ENCODE data around the gene SPATA46.

SPATA46 gene

DNA sequence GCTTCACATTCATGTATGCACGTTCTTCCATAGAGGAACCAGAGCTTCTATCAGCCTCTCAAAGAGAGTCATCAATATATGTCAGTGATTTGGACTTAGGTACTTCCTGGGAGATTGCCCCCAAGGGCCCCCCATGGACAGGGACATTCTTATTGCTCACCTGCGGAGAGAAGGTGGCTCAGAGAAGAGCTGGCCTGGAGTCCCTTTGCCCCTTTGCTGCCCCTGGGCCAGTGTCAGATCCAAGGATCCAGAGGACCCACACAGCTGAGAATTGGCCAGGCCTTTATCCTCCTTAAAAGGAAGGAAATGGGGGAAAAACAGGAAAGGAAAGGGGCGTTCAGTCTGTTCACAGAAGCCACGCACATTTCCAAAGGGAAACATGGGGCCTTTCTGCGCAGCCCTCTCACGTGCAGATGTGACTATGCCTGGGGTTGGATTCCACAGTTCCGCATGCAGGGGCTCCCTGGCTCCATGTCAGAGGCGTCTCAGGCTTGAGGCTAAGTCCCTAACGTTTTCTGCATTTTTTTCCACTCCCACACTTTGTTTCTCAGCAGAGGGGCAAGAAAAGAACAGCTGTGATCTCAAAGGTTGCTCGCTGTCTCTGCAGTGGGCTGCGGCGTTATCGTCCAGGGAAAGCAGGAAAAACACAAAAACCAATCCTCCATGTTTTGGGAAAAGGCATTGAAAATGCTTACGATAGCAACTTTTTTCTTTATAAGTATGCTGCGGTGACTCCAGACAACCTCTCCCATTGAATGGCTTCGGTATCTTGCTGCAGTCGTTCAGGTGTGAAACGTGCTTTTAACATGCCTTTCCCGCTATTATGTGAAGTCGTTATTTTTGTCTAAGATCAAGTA, 10.8 kb upstream of the SPATA46 start:
- H3K27me3 ChIP-seq (ENCODE audit: insufficient read depth, low read length, poor library complexity, severe bottlenecking), result no peaks in the 10 kb centered on the region
- no peak overlapping the region for H3K9ac ChIP-seq (ENCODE audit: low read depth, low read length, poor library complexity, severe bottlenecking)
- TF ChIP-seq, protein P1, sequence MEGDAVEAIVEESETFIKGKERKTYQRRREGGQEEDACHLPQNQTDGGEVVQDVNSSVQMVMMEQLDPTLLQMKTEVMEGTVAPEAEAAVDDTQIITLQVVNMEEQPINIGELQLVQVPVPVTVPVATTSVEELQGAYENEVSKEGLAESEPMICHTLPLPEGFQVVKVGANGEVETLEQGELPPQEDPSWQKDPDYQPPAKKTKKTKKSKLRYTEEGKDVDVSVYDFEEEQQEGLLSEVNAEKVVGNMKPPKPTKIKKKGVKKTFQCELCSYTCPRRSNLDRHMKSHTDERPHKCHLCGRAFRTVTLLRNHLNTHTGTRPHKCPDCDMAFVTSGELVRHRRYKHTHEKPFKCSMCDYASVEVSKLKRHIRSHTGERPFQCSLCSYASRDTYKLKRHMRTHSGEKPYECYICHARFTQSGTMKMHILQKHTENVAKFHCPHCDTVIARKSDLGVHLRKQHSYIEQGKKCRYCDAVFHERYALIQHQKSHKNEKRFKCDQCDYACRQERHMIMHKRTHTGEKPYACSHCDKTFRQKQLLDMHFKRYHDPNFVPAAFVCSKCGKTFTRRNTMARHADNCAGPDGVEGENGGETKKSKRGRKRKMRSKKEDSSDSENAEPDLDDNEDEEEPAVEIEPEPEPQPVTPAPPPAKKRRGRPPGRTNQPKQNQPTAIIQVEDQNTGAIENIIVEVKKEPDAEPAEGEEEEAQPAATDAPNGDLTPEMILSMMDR (conservative IDR thresholded peaks at IDR 0.05; ENCODE audit: low read length), result no peak
- no peak for TF ChIP-seq EZH2phosphoT487 (IDR thresholded peaks at IDR 0.05; ENCODE audit: borderline replicate concordance)
- no peak overlapping the region for H3K4me3 ChIP-seq (ENCODE audit: low read length, poor library complexity, severe bottlenecking)
- no peaks in the 10 kb centered on the region for H3K79me2 ChIP-seq (ENCODE audit: insufficient read depth, low read length)
- H2AFZ ChIP-seq (ENCODE audit: low read length), result no peak overlapping the region
- no peaks in the 10 kb centered on the region for H3K9me3 ChIP-seq (ENCODE audit: insufficient read depth, low read depth, low read length)
- no peaks in the 10 kb centered on the region for H4K20me1 ChIP-seq (ENCODE audit: insufficient read depth, low read length, poor library complexity, severe bottlenecking)
- H3K4me1 ChIP-seq (ENCODE audit: insufficient read depth, low read length, poor library complexity, severe bottlenecking), result no peaks in the 10 kb centered on the region
- H3F3A ChIP-seq (ENCODE audit: low read depth), result no peaks in the 10 kb centered on the region
- H3K36me3 ChIP-seq (ENCODE audit: insufficient read depth, low read length), result no peaks in the 10 kb centered on the region
- no peak overlapping the region for H3K4me2 ChIP-seq (ENCODE audit: low read depth, low read length, poor library complexity, severe bottlenecking)
- H3K9me2 ChIP-seq (replicated peaks; ENCODE audit: low read depth, low read length), result no peaks in the 10 kb centered on the region

DNA sequence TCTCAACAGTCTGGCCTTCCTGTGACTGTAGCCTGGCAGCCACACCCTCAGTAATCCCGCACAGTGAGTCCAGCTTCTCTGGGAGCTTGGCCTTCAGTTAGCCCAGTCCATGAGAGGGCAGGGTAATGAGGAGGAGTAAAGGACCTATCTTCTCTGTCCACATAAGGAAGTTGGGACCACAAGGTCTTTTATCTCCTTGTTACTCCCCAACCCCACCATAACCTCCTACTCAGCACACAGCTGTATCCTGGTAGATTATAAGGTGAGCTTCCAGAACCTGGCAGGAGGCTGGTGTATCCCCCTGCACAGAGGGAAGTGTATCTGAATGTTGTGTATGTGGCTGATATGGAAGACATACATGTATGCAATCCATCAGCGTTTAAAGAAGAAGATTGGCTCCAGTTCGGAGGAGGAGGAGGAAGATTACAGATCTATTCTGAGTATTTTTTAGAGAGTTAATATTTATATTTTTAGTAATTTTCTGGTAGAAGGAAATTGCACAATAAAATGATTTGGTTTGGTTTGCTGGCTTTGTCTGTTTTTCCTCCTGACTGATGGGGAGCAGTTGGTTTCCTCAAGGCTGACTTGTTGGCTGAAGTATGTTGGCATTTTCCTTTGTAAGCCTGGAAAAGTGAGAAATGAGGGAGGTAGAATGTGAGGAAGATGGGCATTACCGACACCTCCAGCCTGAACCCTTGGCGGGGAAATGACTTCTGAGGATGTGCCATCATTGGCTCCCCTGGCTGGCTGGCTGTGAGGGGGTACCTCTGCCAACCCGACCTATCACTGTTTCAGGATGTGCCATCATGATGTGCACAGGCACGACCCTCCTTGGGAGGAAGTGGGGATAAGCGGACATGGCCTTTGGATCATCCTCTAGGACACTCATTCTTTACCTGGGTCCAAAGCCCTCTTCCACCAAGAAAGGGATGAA, 9.9 kb upstream of the SPATA46 start:
- Histone ChIP-seq H3F3A (ENCODE audit: low read depth) (no peaks in the 10 kb centered on the region), H3K9me2 (replicated peaks; ENCODE audit: low read depth, low read length) (no peaks in the 10 kb centered on the region), H3K9ac (ENCODE audit: low read depth, low read length, poor library complexity, severe bottlenecking) (no peak overlapping the region), H2AFZ (ENCODE audit: low read length) (no peak overlapping the region), H3K36me3 (ENCODE audit: insufficient read depth, low read length) (no peaks in the 10 kb centered on the region), H3K4me2 (ENCODE audit: low read depth, low read length, poor library complexity, severe bottlenecking) (no peak overlapping the region), H3K4me1 (ENCODE audit: insufficient read depth, low read length, poor library complexity, severe bottlenecking) (no peaks in the 10 kb centered on the region), H3K27me3 (ENCODE audit: insufficient read depth, low read length, poor library complexity, severe bottlenecking) (no peaks in the 10 kb centered on the region), H4K20me1 (ENCODE audit: insufficient read depth, low read length, poor library complexity, severe bottlenecking) (no peaks in the 10 kb centered on the region), H3K4me3 (ENCODE audit: low read length, poor library complexity, severe bottlenecking) (no peak overlapping the region), H3K79me2 (ENCODE audit: insufficient read depth, low read length) (no peaks in the 10 kb centered on the region), H3K9me3 (ENCODE audit: insufficient read depth, low read depth, low read length) (no peaks in the 10 kb centered on the region)
- TF ChIP-seq, protein P1 (conservative IDR thresholded peaks at IDR 0.05; ENCODE audit: low read length), result no peak
- TF ChIP-seq EZH2phosphoT487 (IDR thresholded peaks at IDR 0.05; ENCODE audit: borderline replicate concordance), result no peak

DNA sequence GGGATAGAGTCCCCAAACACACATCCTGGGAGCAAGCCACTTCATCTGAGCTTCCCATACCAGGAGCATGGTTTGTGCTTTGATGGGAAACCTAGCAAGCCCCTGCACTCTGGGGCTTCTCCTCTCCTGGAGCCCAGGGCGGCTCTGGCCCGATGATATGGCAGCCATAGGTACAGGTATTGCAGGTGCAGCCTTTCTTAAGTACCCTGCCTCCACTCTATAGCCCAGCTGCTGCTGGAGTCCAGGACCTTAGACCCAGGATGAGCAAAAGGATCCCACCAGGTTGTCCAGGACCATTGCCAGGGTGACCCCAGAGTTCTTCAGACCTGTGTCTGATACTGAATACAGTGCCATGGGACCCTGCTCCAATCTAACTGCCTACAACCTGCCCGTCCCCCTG, 9.0 kb upstream of the SPATA46 start:
- TF ChIP-seq, protein P1 (conservative IDR thresholded peaks at IDR 0.05; ENCODE audit: low read length), result no peak
- no peak for TF ChIP-seq EZH2phosphoT487 (IDR thresholded peaks at IDR 0.05; ENCODE audit: borderline replicate concordance)
- Histone ChIP-seq H3K79me2 (ENCODE audit: insufficient read depth, low read length) (no peaks in the 10 kb centered on the region), H3K9me3 (ENCODE audit: insufficient read depth, low read depth, low read length) (no peaks in the 10 kb centered on the region), H4K20me1 (ENCODE audit: insufficient read depth, low read length, poor library complexity, severe bottlenecking) (no peaks in the 10 kb centered on the region), H3K36me3 (ENCODE audit: insufficient read depth, low read length) (no peaks in the 10 kb centered on the region), H3K4me1 (ENCODE audit: insufficient read depth, low read length, poor library complexity, severe bottlenecking) (no peaks in the 10 kb centered on the region), H3K4me3 (ENCODE audit: low read length, poor library complexity, severe bottlenecking) (no peak overlapping the region), H3F3A (ENCODE audit: low read depth) (no peaks in the 10 kb centered on the region), H3K9ac (ENCODE audit: low read depth, low read length, poor library complexity, severe bottlenecking) (no peak overlapping the region), H2AFZ (ENCODE audit: low read length) (no peak overlapping the region), H3K27me3 (ENCODE audit: insufficient read depth, low read length, poor library complexity, severe bottlenecking) (no peaks in the 10 kb centered on the region), H3K9me2 (replicated peaks; ENCODE audit: low read depth, low read length) (no peaks in the 10 kb centered on the region), H3K4me2 (ENCODE audit: low read depth, low read length, poor library complexity, severe bottlenecking) (no peak overlapping the region)
